ENCODE results near the gene FMO2.

FMO2 gene

GRCh38 chr1:171206204-171206977, 21.3 kb downstream of the FMO2 start:
- no peak for TF ChIP-seq CTCF (IDR thresholded peaks at IDR 0.05; ENCODE audit: low read depth, low read length)
- no peak overlapping the region for H3K4me3 ChIP-seq (replicated peaks in 1 of 2; ENCODE audit: low read depth in 2 of 2, low read length in 2 of 2)
- DNase-seq (ENCODE audit: low read depth in 2 of 2), result no peak

- no peak overlapping the region for H3K4me3 ChIP-seq (replicated peaks in 1 of 2; ENCODE audit: low read depth in 2 of 2, low read length in 2 of 2)
- peak in 1 of 2 donors; percentile 59 for DNase-seq (ENCODE audit: low read depth in 2 of 2)
- TF ChIP-seq CTCF (IDR thresholded peaks at IDR 0.05; ENCODE audit: low read depth, low read length), result no peak
Measured at GRCh38 chr1:171206978-171207355, 21.9 kb downstream of the FMO2 start.

GRCh38 chr1:171207377-171207776, 22.3 kb downstream of the FMO2 start:
- TF ChIP-seq CTCF (IDR thresholded peaks at IDR 0.05; ENCODE audit: low read depth, low read length), result no peak
- no peak for DNase-seq (ENCODE audit: low read depth in 2 of 2)
- no peak overlapping the region for H3K4me3 ChIP-seq (replicated peaks in 1 of 2; ENCODE audit: low read depth in 2 of 2, low read length in 2 of 2)

- H3K4me3 ChIP-seq (replicated peaks in 1 of 2; ENCODE audit: low read depth in 2 of 2, low read length in 2 of 2), result no peak overlapping the region
- no peak for TF ChIP-seq CTCF (IDR thresholded peaks at IDR 0.05; ENCODE audit: low read depth, low read length)
- DNase-seq (ENCODE audit: low read depth in 2 of 2), result peak; percentile 54 to 78
Measured at GRCh38 chr1:171210355-171210754, 25.3 kb downstream of the FMO2 start.

- no peak for TF ChIP-seq CTCF (IDR thresholded peaks at IDR 0.05; ENCODE audit: low read depth, low read length)
- no peak for DNase-seq (ENCODE audit: low read depth in 2 of 2)
- H3K4me3 ChIP-seq (replicated peaks in 1 of 2; ENCODE audit: low read depth in 2 of 2, low read length in 2 of 2), result no peak overlapping the region
Measured at GRCh38 chr1:171212607-171213351, 27.7 kb downstream of the FMO2 start.

GRCh38 chr1:171213559-171214454, 28.7 kb downstream of the FMO2 start:
- no peak for TF ChIP-seq CTCF (IDR thresholded peaks at IDR 0.05; ENCODE audit: low read depth, low read length)
- no peak for DNase-seq (ENCODE audit: low read depth in 2 of 2)
- no peak overlapping the region for H3K4me3 ChIP-seq (replicated peaks in 1 of 2; ENCODE audit: low read depth in 2 of 2, low read length in 2 of 2)

All from cardiac fibroblast (primary cell).